ENCODE measurements around the gene ZG16.
"Not testable (repeated sequence)": the region's sequence is repeated elsewhere in the genome, so short reads cannot be mapped to it uniquely, and the experiment has no call there.

The ZG16 gene

GRCh38 chr16:29736764-29737163, 41.3 kb upstream of the ZG16 start:
- H3K27ac Mint-ChIP-seq: no peak overlapping the region
- H3K4me1 Mint-ChIP-seq: peaks cover 51% of the 10 kb centered on the region
- no peak for DNase-seq
- no peaks in the 10 kb centered on the region for H3K36me3 Mint-ChIP-seq (ENCODE audit: low read depth)
- no peaks in the 10 kb centered on the region for H3K9me3 Mint-ChIP-seq
- no peak for TF ChIP-seq CTCF (IDR thresholded peaks at IDR 0.05)
- H3K27me3 Mint-ChIP-seq (ENCODE audit: low read depth, poor library complexity): peaks cover 9% of the 10 kb centered on the region
- H3K4me3 Mint-ChIP-seq: no peak overlapping the region

DNA sequence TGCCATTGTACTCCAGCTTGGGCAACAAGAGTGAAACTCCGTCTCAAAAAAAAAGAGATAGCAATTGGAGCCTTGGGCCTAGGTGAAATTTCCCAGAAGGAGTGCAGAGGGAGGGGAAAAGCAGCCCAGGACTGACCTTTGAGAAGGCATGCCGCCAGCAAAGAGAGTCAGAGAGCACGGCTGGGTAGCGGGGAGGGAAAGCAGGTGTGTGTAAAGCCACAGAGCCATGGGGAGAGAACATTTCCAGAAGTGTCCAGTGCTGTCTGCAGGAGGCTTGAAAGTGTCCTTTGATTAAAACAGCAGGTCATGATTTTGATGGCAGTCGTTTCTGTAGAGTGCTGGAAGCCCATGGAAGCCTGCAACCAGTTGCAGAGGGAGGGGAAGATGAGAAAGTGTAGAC, 40.3 kb upstream of the ZG16 start:
- Mint-ChIP-seq H3K9me3 (no peaks in the 10 kb centered on the region), H3K27me3 (ENCODE audit: low read depth, poor library complexity) (peaks cover 11% of the 10 kb centered on the region), H3K4me1 (peaks cover 51% of the 10 kb centered on the region), H3K36me3 (ENCODE audit: low read depth) (no peaks in the 10 kb centered on the region), H3K27ac (no peak overlapping the region), H3K4me3 (no peak overlapping the region)
- DNase-seq: no peak
- no peak for TF ChIP-seq CTCF (IDR thresholded peaks at IDR 0.05)

DNA sequence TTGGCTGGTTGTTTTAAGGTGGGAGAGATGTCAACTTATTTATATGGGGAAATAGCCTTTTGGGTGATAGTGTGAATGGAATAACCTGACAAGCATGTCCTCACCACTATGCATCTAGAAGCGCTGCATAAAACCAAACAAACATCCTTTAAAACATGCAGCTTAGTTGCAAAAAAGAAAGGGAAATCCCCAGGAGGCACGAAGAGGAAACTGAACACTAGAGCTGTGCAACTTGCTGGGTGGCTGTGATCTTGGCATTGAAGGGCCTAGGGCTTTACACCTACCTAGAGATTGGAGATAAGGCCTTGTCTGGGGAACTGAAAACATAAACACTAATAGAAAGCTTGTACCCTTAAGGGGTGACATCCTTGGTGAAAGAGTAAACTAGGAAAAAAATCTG, 39.5 kb upstream of the ZG16 start:
- no peak for TF ChIP-seq CTCF (IDR thresholded peaks at IDR 0.05)
- Mint-ChIP-seq H3K9me3 (no peaks in the 10 kb centered on the region), H3K36me3 (ENCODE audit: low read depth) (no peaks in the 10 kb centered on the region), H3K4me3 (no peak overlapping the region), H3K27ac (no peak overlapping the region), H3K4me1 (peaks cover 48% of the 10 kb centered on the region), H3K27me3 (ENCODE audit: low read depth, poor library complexity) (peaks cover 15% of the 10 kb centered on the region)
- no peak for DNase-seq

- H3K36me3 Mint-ChIP-seq (ENCODE audit: low read depth); H3K9me3 Mint-ChIP-seq; H3K4me3 Mint-ChIP-seq; H3K27ac Mint-ChIP-seq; DNase-seq: not testable (repeated sequence)
- Mint-ChIP-seq H3K27me3 (ENCODE audit: low read depth, poor library complexity) (peaks cover 18% of the 10 kb centered on the region), H3K4me1 (peaks cover 43% of the 10 kb centered on the region)
Observed at GRCh38 chr16:29739927-29740629, 38.0 kb upstream of the ZG16 start.

DNA sequence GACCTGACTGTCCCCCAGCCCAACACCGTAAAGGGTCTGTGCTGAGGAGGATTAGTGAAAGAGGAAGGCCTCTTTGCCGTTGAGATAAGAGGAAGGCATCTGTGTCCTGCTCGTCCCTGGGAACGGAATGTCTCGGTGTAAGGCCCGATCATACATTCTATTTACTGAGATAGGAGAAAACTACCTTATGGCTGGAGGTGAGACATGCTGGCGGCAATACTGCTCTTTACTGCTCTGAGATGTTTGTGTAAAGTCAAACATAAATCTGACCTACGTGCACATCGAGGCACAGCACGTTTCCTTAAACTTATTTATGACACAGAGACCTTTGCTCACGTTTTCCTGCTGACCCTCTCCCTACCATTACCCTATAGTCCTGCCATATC, 37.4 kb upstream of the ZG16 start:
- Mint-ChIP-seq H3K27me3 (ENCODE audit: low read depth, poor library complexity) (peaks cover 20% of the 10 kb centered on the region), H3K4me1 (peaks cover 40% of the 10 kb centered on the region)
- not testable (repeated sequence) for H3K4me3 Mint-ChIP-seq; H3K36me3 Mint-ChIP-seq (ENCODE audit: low read depth); H3K27ac Mint-ChIP-seq; H3K9me3 Mint-ChIP-seq; DNase-seq

- TF ChIP-seq CTCF (IDR thresholded peaks at IDR 0.05): no peak
- Mint-ChIP-seq H3K36me3 (ENCODE audit: low read depth) (no peaks in the 10 kb centered on the region), H3K27ac (no peak overlapping the region), H3K9me3 (peaks cover 7% of the 10 kb centered on the region), H3K4me1 (peaks cover 24% of the 10 kb centered on the region), H3K4me3 (no peak overlapping the region), H3K27me3 (ENCODE audit: low read depth, poor library complexity) (peaks cover 24% of the 10 kb centered on the region)
- DNase-seq: no peak
Observed at GRCh38 chr16:29742683-29743275, 35.3 kb upstream of the ZG16 start.

- H3K4me1 Mint-ChIP-seq: peaks cover 17% of the 10 kb centered on the region
- H3K36me3 Mint-ChIP-seq (ENCODE audit: low read depth): no peaks in the 10 kb centered on the region
- peaks cover 9% of the 10 kb centered on the region for H3K9me3 Mint-ChIP-seq
- DNase-seq: no peak
- TF ChIP-seq CTCF (IDR thresholded peaks at IDR 0.05): no peak
- H3K4me3 Mint-ChIP-seq: no peak overlapping the region
- H3K27me3 Mint-ChIP-seq (ENCODE audit: low read depth, poor library complexity): peaks cover 24% of the 10 kb centered on the region
- no peak overlapping the region for H3K27ac Mint-ChIP-seq
Observed at GRCh38 chr16:29743475-29743826, 34.6 kb upstream of the ZG16 start.
